Esophagus mucosa (tissue), 1 donor: Measurements from ENCODE around the gene ANAPC1. TPM values are rescaled to one million over a fixed set of nuclear protein-coding genes. Genes with fewer than 3 reads are reported as not detected.
"Not testable (repeated sequence)": the region's sequence is repeated elsewhere in the genome, so short reads cannot be mapped to it uniquely, and the experiment has no call there.

ENCODE experiments used
- ATAC-seq: fragments of 200-7000 bp; cut with Tn5 transposase; one replicate; pipeline ENCODE4 v1.9.1; 2020
- total RNA-seq: library from RNA; stranded (reverse); gene quantifications from one replicate; pipeline ENCODE4 v1.2.4, GENCODE V29; 2023
- donor health status: DM: yes; HTN: yes; CAD: no.

ANAPC1 gene
- total RNA-seq, 1 donor from 2014 or later: 30.4 TPM

DNA sequence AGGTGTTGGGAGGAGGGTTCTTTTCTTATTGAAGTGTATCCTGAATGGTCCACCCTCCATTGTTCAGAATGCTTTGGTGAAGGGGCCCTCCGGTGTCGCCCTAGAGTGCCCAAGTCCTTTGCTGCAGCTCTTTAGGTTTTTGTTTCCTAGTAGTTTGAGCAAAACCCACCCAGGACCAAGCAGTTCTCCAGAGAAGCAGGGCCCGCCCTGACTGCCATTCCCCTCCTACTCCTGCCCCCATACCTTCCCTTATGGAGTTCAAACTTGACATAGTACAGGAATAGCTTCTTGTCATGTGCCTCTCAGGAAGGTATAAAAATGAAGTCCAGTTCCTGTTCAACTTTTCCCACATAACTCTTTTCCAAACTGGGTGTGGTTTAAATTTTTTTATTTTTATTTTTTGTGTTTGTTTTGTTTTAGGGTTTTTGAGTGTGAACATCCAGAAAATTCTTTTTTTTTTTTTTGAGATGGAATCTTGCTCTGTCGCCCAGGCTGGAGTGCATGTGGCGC is 20.0 kb upstream of the ANAPC1 start:
- ATAC-seq: no peak

DNA sequence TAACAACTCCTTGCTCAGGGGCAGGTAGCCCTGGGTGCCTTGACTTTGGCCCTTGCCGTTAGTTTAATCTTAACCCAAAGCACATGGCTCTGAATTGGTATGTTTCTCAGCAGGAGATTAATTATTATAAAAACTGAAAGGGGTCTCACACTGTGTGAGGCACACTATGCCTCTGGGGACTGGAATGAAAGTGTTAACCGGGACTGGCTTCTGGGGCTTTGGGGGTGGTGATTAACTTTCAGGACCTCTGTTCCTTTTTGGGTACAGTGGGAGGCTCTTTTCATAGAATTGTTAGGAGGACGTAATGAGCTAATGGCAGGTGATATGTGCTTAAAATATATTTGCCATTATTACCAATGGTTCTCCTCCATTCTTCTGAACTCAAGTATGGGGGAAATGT is 19.5 kb upstream of the ANAPC1 start:
- no peak for ATAC-seq

DNA sequence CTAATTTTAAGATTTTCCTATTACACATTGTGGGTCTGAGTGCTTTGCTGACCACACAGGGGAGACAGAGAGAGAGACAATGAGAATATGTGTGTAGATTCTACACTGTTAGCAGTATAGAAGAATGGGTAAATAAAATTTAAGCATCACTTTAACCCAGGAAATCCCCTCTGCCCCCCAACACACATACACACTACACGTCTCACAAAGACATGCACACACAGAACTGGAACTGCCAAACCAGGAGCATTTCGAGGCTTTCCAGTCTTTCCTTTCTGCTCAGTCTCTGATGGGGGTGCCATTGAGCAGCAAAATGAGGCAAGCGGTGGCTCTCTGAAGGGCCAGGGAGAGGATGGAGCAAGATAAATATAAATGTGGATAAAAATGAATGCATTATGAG is 16.9 kb upstream of the ANAPC1 start:
- no peak for ATAC-seq

DNA sequence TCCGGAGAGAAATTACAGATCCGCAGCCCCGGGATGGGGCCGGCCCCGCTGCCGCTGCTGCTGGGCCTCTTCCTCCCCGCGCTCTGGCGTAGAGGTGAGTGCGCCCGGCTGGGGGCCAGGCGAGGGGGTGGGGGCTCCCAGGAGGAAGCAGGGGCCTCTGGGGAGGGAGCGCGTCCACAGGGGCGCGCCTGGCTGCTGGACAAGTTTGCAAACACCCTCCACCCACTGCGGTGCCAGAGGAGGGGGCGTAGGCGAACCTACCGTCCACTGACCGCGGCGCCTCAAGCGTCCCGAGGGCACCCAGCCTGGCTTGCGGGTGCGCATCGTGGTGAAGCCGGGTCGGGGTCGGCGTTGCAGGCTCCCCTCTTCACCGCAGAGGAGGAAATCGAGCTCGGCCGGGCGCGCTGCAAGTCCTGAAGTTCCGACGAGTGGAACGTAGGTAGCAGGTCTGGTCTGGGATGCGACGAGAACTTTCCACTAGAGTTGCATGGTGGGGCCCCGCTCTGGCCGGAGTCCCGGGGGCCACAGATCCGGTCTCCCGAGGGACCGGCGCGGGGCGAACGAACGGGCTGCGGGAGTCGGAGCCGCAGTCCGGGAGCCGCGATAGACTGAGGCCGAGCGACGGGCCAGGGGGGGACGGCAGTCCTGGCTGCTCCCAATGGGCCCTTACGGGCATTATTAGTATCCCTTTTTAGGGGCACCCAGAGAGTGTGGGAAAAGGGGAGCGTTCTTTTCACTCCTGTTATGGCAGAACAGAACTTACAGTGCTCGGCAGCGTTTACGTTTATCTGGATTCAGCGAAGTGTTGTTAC is 14.9 kb upstream of the ANAPC1 start:
- ATAC-seq: peak; percentile 29

DNA sequence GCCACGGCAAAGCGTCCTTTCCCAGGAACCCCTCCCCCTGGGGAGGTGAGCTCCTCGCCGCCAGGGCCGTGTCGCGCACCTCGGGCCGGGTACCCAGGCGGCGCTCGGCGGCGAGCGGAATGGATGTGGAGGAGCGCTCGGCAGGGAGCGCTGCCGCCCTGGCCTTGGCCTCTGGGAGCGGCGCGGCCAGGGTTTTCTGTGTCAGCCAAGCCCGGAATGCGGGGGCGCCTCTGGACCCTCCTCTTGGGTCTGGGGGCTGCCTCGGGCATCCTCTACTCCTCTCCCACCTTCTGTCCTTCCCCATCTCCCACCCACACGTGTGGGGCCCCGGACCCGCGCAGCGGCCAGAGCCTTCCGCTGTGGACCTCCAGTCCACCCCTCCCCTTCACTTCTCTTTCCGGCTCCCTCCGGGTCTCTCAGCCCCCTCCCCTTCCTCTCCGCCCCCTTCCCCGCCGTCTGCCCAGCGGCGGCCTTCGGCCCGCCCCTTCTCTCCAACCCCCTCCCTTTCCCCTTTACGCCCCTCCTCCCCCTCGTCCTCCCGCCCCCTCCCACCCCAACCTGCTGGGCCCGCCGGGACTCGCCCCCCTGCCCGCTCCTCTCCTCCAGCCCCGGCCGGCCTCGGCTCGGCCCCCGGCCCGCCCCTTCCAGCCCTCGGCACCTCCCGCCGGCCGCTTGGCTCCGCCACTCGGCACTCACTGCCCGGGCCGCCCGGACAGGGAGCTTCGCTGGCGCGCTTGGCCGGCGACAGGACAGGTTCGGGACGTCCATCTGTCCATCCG is 14.1 kb upstream of the ANAPC1 start, which contains the start of gene MERTK:
Gene MERTK (plus strand): TSS at position 684 of the 779 bp plus-strand sequence. CDS start 129 bp downstream, outside the sequence.
- peak; percentile 74 for ATAC-seq

DNA sequence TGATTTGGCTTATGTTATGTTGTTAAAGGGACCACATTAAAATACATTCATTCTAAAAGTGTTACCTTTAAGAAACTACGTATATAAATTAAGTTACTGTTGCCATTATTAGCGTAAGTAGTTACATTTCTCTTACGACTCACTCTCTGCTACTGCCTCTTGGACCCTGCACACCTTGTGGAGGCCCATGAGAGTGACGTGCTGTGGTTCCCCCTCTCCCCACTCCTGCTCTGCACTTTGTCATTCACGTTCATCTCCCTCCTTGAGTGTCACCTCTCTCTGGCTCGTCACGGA is 13.6 kb upstream of the ANAPC1 start:
- ATAC-seq: peak; percentile 13

DNA sequence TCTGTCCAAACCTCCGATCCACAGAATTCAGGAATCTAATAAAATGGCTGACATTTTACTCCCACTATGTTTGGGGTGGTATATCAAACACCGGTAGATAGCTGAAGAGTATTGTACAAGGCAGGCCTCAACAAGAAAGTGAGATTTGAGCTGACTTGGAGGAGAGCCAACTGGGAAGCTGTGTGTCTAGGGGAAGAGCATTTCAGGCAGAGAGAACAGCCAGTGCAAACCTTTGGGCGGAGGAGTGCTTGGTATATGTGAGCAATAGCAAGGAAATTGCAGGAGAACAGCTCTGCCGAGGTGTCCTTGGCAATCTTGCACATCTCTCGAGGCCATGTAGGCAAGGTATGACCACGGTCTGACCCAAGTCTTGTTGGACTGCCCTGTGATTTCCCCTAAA is 12.6 kb upstream of the ANAPC1 start:
- peak; percentile 51 for ATAC-seq

DNA sequence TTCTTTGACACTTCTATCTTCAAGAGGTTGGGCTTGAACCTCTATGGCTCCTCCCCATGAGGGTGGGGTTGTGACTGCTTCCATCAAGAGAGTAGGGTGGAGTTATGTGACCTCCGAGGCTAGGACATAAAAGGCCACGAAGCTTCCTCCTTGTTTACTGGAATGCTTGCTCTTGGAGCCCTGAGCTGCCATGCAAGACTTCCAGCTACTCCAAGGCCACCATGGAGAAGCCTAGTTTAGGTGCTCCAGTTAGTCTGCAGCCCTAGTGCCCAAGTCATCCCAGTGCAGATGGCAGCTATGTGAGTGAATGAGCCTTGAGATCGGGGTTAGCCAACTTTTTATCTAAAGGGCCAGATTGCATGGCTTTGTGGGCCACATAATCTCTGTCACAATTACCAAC is 12.0 kb upstream of the ANAPC1 start:
- ATAC-seq: peak; percentile 5

DNA sequence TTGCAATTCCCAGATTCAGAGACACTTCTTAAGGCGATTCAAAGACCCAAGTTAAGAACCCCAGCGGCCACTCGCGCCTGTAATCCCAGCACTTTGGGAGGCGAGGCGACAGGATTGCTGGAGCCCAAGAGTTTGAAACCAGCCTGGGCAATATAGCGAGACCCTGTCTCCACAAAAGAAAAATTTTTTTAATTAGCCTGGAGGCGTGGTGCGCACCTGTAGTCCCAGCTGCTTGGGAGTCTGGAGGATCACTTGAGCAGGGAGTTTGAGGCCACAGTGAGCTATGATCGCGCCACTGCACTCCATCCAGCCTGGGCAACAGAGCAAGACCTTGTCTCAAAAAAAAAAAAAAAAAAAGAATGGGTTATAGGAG is 585 bp upstream of the ANAPC1 start:
- ATAC-seq: no peak

DNA sequence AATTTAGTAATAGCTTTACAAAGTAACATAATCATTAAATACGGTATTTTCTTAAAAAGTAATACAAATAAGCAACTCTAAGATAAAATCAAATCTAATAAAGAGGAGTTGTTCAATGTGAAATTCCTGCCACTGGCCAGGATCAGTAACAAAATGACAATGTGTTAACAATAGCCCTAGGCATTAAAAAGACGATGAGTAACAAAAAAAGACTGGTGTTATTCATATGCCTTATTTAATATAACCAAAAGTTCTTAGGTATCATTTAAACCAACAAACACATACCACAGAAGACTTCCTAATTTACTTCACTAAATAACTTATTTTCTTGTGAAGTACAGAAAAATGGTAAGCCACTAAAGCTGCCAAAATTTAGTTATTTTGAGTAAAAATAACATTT is 11.2 kb downstream of the ANAPC1 start:
- not testable (repeated sequence) for ATAC-seq

DNA sequence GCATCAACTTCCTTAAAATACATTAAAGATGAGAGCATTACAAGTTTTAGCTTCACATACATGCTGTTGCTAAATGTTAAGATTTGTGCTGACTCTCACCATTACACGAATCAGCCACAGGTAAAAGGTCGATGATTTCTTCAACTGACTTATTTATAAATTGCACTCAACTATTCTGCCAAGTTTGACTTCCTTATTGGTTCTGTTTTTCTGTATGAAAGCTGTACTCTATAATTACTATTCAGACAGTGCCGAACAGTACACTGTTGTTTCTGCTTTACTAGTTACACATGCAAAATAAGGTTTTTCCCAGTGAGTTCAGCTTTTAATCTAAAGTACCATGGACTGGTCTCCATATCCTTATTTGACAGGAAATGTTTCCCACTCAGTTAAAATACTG is 18.9 kb downstream of the ANAPC1 start:
- ATAC-seq: not testable (repeated sequence)

DNA sequence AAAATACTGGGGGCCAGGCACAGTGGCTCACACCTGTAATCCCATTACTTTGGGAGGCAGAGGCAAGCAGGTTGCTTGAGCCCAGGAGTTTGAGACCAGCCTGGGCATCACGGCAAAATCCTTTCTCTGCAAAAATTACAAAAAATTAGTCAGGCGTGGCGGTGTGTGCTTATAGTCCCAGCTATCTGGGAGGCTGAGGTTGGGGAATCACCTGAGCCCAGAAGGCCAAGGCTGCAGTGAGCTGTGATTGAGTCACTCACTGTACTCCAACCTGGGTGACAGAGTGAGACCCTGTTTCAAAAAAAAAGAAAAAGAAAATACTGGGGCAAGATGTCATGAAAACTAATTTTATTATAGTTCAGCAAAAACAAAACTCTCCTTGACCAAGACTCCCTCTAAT is 24.0 kb downstream of the ANAPC1 start:
- not testable (repeated sequence) for ATAC-seq

DNA sequence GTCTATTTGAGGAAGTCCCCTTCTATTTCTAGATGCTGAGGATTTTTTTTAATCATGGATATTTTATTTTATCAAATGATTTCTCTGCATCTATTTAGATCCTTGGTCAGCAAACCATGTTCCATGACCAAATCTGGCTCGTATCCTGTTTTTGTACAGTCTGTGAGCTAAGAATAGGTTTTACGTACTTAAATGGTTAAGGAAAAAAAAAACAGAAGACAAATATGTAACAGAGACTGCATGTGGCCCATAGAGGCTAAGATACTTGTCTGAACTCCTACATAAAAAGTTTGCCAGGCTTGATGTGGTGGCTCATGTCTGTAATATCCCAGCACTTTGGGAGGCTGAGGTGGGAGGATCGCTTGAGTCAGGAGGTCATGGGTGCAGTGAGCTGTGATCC is 31.4 kb downstream of the ANAPC1 start:
- not testable (repeated sequence) for ATAC-seq

DNA sequence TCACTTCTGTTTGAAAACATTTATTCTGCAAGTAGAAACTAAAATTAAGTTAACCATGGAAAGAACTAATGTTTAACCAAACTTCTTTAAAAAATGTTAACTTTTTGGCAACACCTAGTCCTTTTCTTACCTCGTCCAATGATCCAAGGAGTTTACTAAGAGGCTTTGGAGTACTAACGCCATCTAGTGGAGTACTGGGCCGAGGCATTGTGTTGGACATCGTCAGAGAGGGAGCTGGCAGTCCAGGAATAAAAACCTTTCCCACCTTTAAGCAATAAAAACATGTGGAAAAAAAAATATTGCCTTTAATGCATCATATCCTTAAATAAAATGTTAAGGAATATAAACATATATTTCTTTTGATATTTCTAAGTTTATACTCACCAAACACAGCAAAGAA is 33.3 kb downstream of the ANAPC1 start:
- peak; percentile 58 for ATAC-seq

DNA sequence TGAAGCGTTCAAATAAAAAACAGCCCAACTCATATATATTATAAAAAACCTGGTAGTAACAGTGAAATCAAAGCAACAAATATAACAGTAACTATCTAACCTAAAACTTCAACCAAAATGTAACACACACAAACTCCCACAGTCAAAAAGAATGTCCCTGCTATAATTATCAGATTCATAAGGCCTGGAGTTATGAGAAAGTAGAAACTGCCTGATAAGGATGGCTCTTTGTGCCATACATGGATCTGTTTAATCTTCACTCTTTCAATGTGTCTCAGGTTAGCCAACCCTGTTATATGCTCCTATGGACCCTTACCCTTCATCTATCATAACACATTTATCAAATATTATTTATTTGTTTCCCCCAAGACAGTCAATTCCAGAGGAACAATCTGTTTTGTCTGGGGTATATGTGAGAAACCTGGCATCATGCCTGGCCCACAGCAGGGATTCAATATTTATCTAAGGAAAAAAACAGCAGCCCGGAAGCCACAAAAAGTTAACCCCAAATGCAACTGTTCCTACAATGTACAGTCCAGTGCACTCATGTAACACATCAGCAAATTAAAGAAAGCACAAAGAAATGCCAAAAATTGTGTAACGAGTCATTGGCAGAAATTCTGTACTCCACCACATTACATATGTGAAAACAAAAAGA is 44.2 kb downstream of the ANAPC1 start:
- ATAC-seq: not testable (repeated sequence)

DNA sequence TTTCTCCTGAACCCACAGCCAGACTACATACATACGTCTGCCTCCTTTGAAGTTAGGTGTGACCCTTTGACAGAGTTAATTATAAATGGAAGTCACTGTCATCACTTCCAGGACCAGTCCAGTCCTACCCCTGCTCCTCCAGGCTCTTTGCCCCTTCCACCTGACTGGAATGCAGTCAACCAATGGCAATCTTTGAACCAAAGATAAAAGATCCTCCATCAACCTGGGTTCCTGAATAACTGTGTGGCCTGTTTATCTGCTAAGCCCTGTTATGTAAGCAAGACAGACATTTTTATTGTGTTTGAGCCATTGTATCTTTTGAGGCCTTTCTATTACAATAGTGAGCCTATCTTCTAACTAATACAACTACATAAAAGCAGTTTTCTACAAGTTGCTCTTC is 45.0 kb downstream of the ANAPC1 start:
- ATAC-seq: not testable (repeated sequence)

DNA sequence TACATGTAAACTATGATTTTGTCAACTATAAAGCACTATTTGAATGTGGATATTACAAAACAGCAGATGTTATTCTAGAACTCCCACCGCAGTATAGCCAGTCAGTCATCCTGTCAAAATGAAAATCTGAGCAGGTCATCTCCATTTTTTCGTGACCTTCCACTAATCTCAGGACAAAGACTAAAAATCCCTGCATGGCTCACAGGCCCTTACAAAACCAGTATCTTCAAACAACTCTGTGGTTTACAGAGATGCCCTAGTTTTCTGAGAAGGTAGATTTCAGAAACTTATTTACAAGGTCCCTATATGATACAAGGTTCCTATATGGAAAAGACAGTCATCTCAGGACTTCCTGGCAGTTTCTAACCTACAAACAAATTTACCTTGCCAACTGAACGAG is 49.8 kb downstream of the ANAPC1 start:
- not testable (repeated sequence) for ATAC-seq

DNA sequence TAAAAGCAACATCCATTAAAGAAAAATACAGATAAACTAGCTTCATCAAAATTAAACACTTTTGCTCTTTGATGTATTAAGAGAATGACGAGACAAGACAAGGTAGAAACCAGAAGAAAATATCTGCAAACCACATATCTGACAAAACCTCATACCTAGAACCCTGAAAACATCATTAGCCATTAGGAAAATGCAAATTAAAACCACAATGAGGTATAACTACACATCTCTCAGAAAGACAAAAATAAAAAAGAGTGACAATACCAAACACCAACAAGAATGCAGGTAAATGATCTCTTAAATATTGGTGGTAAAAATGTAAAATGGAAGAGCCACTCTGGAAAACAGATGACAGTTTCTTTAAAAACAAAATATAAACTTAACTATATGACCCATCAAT is 53.5 kb downstream of the ANAPC1 start:
- ATAC-seq: not testable (repeated sequence)

DNA sequence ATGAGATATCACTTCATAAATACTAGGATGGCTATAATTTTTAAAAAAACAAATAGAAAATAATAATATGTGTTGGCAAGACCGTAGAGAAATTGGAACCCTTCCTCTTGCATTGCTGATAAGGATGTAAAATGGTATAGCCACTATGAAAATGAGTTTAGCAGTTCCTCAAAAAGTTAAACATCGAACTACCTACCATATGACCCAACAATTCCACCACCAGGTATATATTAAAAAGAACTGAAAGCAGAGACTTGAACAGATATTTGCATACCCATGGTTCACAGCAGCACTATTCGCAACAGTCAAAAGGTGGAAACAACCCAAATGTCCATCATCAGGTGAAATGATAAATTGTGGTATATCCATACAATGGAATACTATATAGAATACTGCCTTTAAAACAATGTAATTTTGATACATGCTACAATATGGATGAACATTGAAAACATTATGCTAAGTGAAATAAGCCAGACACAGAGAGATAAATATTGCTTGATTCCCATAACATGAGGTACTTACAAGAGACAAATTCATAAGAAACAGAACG is 55.7 kb downstream of the ANAPC1 start:
- ATAC-seq: not testable (repeated sequence)

DNA sequence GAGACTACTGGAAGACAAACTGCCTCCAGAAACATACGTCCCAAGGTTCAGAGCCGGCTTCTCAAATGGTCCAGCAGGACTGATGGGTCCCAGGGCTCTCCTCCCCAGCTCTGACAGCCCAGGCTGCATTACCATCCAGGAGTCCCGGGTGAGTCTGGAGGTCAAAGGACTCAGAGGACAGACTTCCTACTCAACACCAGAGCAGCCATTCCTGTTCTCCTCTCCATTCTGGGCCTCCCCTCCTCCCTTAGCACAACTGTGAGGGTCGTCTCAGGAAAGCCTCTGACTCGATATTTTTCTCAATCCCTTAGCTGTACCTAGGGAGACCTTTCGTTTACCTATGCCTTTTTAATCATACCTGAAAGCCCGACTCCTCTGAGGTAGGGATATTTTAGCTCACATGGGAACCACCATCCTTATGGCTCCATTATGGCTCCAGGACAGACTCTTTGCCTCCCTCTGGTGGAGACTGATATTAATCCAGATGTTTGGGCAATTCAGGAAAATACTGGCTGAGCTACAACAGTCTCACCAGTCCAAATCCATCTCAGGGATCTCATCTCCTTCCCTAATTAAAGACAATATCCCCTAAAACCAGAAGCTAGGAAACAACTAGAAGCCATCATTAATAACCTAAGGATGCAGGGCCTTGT is 70.9 kb downstream of the ANAPC1 start:
- peak; percentile 48 for ATAC-seq

DNA sequence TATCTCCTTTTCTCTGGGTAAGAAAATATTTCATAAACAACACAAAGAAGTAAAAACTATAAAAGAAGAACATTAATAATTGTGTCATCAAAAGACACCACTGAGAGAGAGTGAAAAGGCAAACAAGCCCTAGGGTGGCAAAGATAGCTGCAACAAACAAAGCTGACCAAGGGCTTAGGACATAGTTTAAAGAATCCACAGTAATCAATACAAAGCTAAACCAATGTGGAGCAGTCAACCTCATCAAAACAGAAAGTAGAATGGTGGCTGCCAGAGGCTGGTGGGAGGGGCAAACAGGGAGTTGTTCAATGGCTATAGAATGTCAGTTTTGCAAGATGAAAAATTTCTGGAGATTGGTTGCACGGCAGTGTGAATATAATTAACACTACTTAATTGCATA is 93.4 kb downstream of the ANAPC1 start:
- ATAC-seq: not testable (repeated sequence)

DNA sequence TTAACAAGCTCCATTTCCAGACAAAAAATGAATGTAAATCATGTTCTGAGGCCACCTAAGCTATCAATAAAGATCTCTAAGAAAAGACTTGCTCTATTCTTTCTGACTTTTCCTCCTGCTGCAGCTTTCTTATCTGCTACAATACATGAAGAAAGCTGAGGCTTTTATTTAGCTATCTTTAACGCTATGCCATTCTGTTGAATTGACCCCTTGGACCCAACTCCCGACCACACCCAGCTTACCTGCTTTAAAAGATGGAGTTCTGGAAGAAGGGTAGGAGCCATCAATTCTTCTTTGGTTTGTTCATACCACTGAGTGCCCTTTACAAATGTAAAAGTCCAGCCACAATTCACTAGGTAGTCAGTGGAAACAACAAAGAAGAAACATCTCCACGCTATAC is 99.9 kb downstream of the ANAPC1 start:
- not testable (repeated sequence) for ATAC-seq
